ENCODE measurements around the gene RAB5IF. TPM values are rescaled to one million over a fixed set of nuclear protein-coding genes. Genes with fewer than 3 reads are reported as not detected.

RAB5IF gene
- polyA plus RNA-seq, 4 donors, result 97.2 to 173 (median 128) TPM

DNA sequence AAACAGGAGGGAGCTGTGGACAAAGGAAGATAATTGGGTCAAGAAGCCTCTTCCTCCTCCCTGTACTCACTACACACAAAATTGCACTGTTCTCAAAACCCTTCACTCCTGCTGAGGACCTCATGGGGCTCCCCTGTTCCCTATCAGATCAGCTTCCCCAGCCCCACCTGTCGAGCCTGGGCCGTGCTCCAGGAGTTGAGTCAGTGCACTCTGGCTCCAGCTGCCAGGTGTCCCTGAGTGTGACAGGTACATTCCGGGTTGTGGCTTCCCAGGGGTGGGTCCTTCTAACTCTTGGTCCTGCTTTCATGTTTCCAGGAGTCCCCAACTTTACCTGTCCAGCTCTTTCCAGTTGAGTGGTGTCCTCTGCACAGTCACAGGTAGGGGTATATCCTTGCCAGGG, 8.4 kb downstream of the RAB5IF start:
- no peaks in the 10 kb centered on the region for H3K4me1 ChIP-seq (ENCODE audit: control insufficient read depth in 3 of 3, insufficient read depth in 2 of 3, low read depth in 1 of 3, low read length in 2 of 3)
- no peaks in the 10 kb centered on the region for H3K9me3 ChIP-seq (ENCODE audit: control insufficient read depth in 2 of 2, insufficient read depth in 1 of 2, low read depth in 1 of 2, low read length in 1 of 2)
- FAIRE-seq (no peak), DNase-seq (peak; percentile 32 to 69)
- H3K4me3 ChIP-seq (ENCODE audit: low read depth in 1 of 3, low read length in 3 of 3), result no peak overlapping the region
- H3K36me3 ChIP-seq (ENCODE audit: control insufficient read depth in 3 of 3, insufficient read depth in 2 of 3, low read depth in 1 of 3, low read length in 3 of 3), result peaks cover 4 to 59% (median 16%) of the 10 kb centered on the region in 3 donors
- H3K27ac ChIP-seq (ENCODE audit: low read depth in 1 of 3, low read length in 2 of 3), result peak overlapping the region in 1 of 3 donors; percentile 33
- H3K27me3 ChIP-seq (ENCODE audit: control insufficient read depth in 3 of 3, insufficient read depth in 3 of 3, low read length in 3 of 3), result no peaks in the 10 kb centered on the region
- 16 to 65% (median 35%) methylated on average over 3 of the region's 3 CpGs for WGBS, 3 donors

DNA sequence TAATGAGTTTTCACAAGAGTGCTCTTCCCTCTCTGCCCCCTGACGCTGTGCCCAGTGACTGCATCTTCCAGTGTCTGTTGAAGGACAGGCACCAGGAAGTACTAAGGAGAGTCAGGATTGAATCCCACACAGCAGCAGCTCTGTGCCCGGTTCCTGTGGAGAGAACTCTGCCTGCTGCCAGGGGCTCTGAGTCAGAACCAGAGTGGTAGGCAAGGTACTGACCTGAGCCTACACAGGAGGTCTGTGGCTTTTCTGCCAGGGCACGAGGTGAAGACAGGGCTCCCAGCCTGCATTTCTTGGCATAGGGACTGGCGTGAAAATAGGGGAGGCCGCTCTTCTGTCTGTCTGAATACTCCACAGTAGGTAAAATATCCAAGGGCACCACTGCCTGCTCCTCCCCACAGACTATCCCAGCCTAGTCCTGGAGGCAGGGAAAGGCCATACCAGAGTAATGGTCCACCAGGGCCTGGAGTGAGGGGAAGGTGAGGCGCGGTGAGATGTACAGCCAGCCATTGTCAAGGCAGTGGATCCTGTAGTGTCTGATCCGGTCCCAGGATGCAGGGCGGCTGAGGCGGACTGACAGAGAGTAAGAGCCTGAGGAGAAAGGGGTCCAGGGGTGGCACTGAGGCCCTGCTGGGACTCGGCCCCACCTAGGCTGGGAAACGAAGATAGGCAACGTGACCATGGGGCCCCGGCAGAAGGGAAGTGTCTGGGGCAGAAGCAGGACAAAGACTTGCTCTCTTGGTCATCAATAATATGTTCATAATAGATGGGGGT, 9.4 kb downstream of the RAB5IF start:
- DNase-seq (no peak), FAIRE-seq (no peak)
- H3K9me3 ChIP-seq (ENCODE audit: control insufficient read depth in 2 of 2, insufficient read depth in 1 of 2, low read depth in 1 of 2, low read length in 1 of 2), result no peaks in the 10 kb centered on the region
- H3K27ac ChIP-seq (ENCODE audit: low read depth in 1 of 3, low read length in 2 of 3), result no peak overlapping the region
- WGBS, 3 donors, result 85 to 90% (median 86%) methylated on average over 14 of the region's 14 CpGs
- no peak overlapping the region for H3K4me3 ChIP-seq (ENCODE audit: low read depth in 1 of 3, low read length in 3 of 3)
- no peaks in the 10 kb centered on the region for H3K27me3 ChIP-seq (ENCODE audit: control insufficient read depth in 3 of 3, insufficient read depth in 3 of 3, low read length in 3 of 3)
- no peaks in the 10 kb centered on the region for H3K4me1 ChIP-seq (ENCODE audit: control insufficient read depth in 3 of 3, insufficient read depth in 2 of 3, low read depth in 1 of 3, low read length in 2 of 3)
- H3K36me3 ChIP-seq (ENCODE audit: control insufficient read depth in 3 of 3, insufficient read depth in 2 of 3, low read depth in 1 of 3, low read length in 3 of 3), result peaks cover 0 to 49% (median 10%) of the 10 kb centered on the region in 3 donors

GRCh38 chr20:36620917-36621316, 15.3 kb downstream of the RAB5IF start:
- WGBS, 3 donors, result 96% methylated on average over 5 of the region's 5 CpGs
- H3K4me1 ChIP-seq (ENCODE audit: control insufficient read depth in 3 of 3, insufficient read depth in 2 of 3, low read depth in 1 of 3, low read length in 2 of 3), result peaks cover 0 to 4% (median 0%) of the 10 kb centered on the region in 3 donors
- DNase-seq (no peak), FAIRE-seq (no peak)
- H3K27me3 ChIP-seq (ENCODE audit: control insufficient read depth in 3 of 3, insufficient read depth in 3 of 3, low read length in 3 of 3), result no peaks in the 10 kb centered on the region
- no peak overlapping the region for H3K4me3 ChIP-seq (ENCODE audit: low read depth in 1 of 3, low read length in 3 of 3)
- H3K27ac ChIP-seq (ENCODE audit: low read depth in 1 of 3, low read length in 2 of 3), result no peak overlapping the region
- no peaks in the 10 kb centered on the region for H3K9me3 ChIP-seq (ENCODE audit: control insufficient read depth in 2 of 2, insufficient read depth in 1 of 2, low read depth in 1 of 2, low read length in 1 of 2)
- no peaks in the 10 kb centered on the region for H3K36me3 ChIP-seq (ENCODE audit: control insufficient read depth in 3 of 3, insufficient read depth in 2 of 3, low read depth in 1 of 3, low read length in 3 of 3)

GRCh38 chr20:36623444-36623843, 17.9 kb downstream of the RAB5IF start:
- H3K27me3 ChIP-seq (ENCODE audit: control insufficient read depth in 3 of 3, insufficient read depth in 3 of 3, low read length in 3 of 3), result no peaks in the 10 kb centered on the region
- H3K36me3 ChIP-seq (ENCODE audit: control insufficient read depth in 3 of 3, insufficient read depth in 2 of 3, low read depth in 1 of 3, low read length in 3 of 3), result peaks cover 0 to 3% (median 0%) of the 10 kb centered on the region in 3 donors
- peaks cover 0 to 4% (median 0%) of the 10 kb centered on the region in 3 donors for H3K4me1 ChIP-seq (ENCODE audit: control insufficient read depth in 3 of 3, insufficient read depth in 2 of 3, low read depth in 1 of 3, low read length in 2 of 3)
- no peak for DNase-seq
- FAIRE-seq, result no peak
- H3K27ac ChIP-seq (ENCODE audit: low read depth in 1 of 3, low read length in 2 of 3), result peak overlapping the region in 1 of 3 donors; percentile 28
- H3K4me3 ChIP-seq (ENCODE audit: low read depth in 1 of 3, low read length in 3 of 3), result no peak overlapping the region
- H3K9me3 ChIP-seq (ENCODE audit: control insufficient read depth in 2 of 2, insufficient read depth in 1 of 2, low read depth in 1 of 2, low read length in 1 of 2), result no peaks in the 10 kb centered on the region
- WGBS, 3 donors, result 57 to 73% (median 61%) methylated on average over 2 of the region's 2 CpGs

DNA sequence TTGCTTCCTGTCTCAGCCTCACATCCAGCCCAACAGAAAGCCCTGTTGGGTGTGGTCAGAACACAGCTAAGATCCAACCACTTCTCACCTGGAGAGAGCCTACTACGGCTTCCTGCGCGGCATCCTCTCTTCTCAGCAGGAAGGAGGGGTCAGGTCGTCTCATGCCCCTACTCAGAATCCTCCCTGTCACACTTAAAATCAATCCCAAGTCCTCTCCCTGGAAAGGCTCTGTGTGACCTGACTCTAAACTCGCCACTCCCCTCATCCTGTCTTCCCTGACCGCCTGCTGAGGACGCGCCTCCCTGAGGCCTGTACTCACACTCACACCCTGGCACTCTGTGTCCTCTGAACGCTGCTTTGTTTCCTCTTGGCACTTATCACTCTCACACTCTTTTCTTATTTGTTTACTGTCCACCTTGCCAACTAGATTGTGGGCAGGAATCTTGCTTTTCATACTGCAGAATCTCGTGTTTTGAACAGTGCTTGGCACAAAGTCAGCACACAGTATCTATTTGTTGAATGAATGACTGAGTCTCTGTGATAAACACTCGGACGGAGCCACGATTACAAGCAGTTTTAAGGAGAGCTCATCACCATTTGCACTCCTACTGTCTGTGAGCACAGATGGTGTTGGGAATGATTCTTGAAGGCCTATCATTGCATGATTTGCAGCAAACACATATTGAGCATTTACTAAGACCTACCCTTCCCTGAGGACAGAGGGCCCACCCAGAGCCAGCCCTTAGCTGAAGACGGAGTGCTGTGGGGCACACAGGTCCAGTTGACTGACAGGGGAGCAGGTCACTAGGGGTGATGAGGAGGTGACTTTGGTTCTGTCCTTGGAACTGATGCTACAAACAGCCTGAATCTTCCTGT, 18.7 kb downstream of the RAB5IF start:
- Histone ChIP-seq H3K27me3 (ENCODE audit: control insufficient read depth in 3 of 3, insufficient read depth in 3 of 3, low read length in 3 of 3) (no peaks in the 10 kb centered on the region), H3K36me3 (ENCODE audit: control insufficient read depth in 3 of 3, insufficient read depth in 2 of 3, low read depth in 1 of 3, low read length in 3 of 3) (peaks cover 0 to 3% (median 0%) of the 10 kb centered on the region in 3 donors), H3K9me3 (ENCODE audit: control insufficient read depth in 2 of 2, insufficient read depth in 1 of 2, low read depth in 1 of 2, low read length in 1 of 2) (no peaks in the 10 kb centered on the region), H3K4me3 (ENCODE audit: low read depth in 1 of 3, low read length in 3 of 3) (no peak overlapping the region), H3K27ac (ENCODE audit: low read depth in 1 of 3, low read length in 2 of 3) (peak overlapping the region in 1 of 3 donors; percentile 32), H3K4me1 (ENCODE audit: control insufficient read depth in 3 of 3, insufficient read depth in 2 of 3, low read depth in 1 of 3, low read length in 2 of 3) (peaks cover 0 to 4% (median 0%) of the 10 kb centered on the region in 3 donors)
- FAIRE-seq, result no peak
- 30 to 44% (median 43%) methylated on average over 14 of the region's 14 CpGs for WGBS, 3 donors
- peak in 1 of 2 donors; percentile 76 for DNase-seq

DNA sequence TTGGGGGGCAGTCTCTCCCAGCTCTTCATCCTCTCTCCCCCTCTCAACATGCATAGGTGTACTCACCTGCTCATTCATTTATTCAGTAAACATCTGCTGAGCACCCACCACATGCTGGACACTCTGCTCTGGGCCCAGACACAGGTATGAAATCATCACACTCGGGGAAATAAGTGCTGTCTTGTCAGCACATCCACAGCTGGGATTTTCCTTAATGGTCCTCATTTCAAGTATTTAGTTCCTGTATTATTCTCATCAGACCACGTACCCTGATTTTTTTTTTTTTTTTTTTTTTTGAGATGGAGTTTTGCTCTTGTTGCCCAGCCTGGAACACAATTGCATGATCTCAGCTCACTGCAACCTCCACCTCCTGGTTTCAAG, 19.4 kb downstream of the RAB5IF start:
- peaks cover 0 to 4% (median 0%) of the 10 kb centered on the region in 3 donors for H3K4me1 ChIP-seq (ENCODE audit: control insufficient read depth in 3 of 3, insufficient read depth in 2 of 3, low read depth in 1 of 3, low read length in 2 of 3)
- no peak overlapping the region for H3K4me3 ChIP-seq (ENCODE audit: low read depth in 1 of 3, low read length in 3 of 3)
- WGBS, 3 donors, result 64 to 86% (median 83%) methylated on average over 2 of the region's 2 CpGs
- no peak for FAIRE-seq
- H3K36me3 ChIP-seq (ENCODE audit: control insufficient read depth in 3 of 3, insufficient read depth in 2 of 3, low read depth in 1 of 3, low read length in 3 of 3), result peaks cover 0 to 3% (median 0%) of the 10 kb centered on the region in 3 donors
- DNase-seq, result no peak
- H3K9me3 ChIP-seq (ENCODE audit: control insufficient read depth in 2 of 2, insufficient read depth in 1 of 2, low read depth in 1 of 2, low read length in 1 of 2), result no peaks in the 10 kb centered on the region
- H3K27ac ChIP-seq (ENCODE audit: low read depth in 1 of 3, low read length in 2 of 3), result peak overlapping the region in 1 of 3 donors; percentile 32
- no peaks in the 10 kb centered on the region for H3K27me3 ChIP-seq (ENCODE audit: control insufficient read depth in 3 of 3, insufficient read depth in 3 of 3, low read length in 3 of 3)

- Histone ChIP-seq H3K4me1 (ENCODE audit: control insufficient read depth in 3 of 3, insufficient read depth in 2 of 3, low read depth in 1 of 3, low read length in 2 of 3) (peaks cover 0 to 4% (median 0%) of the 10 kb centered on the region in 3 donors), H3K27me3 (ENCODE audit: control insufficient read depth in 3 of 3, insufficient read depth in 3 of 3, low read length in 3 of 3) (no peaks in the 10 kb centered on the region), H3K36me3 (ENCODE audit: control insufficient read depth in 3 of 3, insufficient read depth in 2 of 3, low read depth in 1 of 3, low read length in 3 of 3) (peaks cover 0 to 3% (median 0%) of the 10 kb centered on the region in 3 donors), H3K9me3 (ENCODE audit: control insufficient read depth in 2 of 2, insufficient read depth in 1 of 2, low read depth in 1 of 2, low read length in 1 of 2) (no peaks in the 10 kb centered on the region), H3K4me3 (ENCODE audit: low read depth in 1 of 3, low read length in 3 of 3) (no peak overlapping the region), H3K27ac (ENCODE audit: low read depth in 1 of 3, low read length in 2 of 3) (peak overlapping the region in 1 of 3 donors; percentile 46)
- WGBS, 3 donors, result 79 to 88% (median 87%) methylated on average over 7 of the region's 7 CpGs
- DNase-seq (peak in 1 of 2 donors; percentile 22), FAIRE-seq (no peak)
Observed at GRCh38 chr20:36628076-36628475, 22.5 kb downstream of the RAB5IF start.
